T47D (cell line): ENCODE results near the gene NOM1.

ENCODE experiments used
- DNase-seq, 2 experiments: peaks; one replicate each; pipeline versions ENCODE4 v3.0.0 to v3.0.0-alpha.2; 2011 to 2012; ENCODE audit warnings: low read depth in 1 of 2, low spot score in 1 of 2
- JUND ChIP-seq: IDR thresholded peaks from 2 replicates; pipeline ENCODE4 v1.6.1; 2012; ENCODE audit warnings: low read depth
- in situ Hi-C: cut with HindIII; loops from 2 replicates; pipeline ENCODE4 v1.10.0; 2016; ENCODE audit warnings: low sequenced_read_pairs, low pct_unique_long_range_greater_than_20kb

The NOM1 gene

DNA sequence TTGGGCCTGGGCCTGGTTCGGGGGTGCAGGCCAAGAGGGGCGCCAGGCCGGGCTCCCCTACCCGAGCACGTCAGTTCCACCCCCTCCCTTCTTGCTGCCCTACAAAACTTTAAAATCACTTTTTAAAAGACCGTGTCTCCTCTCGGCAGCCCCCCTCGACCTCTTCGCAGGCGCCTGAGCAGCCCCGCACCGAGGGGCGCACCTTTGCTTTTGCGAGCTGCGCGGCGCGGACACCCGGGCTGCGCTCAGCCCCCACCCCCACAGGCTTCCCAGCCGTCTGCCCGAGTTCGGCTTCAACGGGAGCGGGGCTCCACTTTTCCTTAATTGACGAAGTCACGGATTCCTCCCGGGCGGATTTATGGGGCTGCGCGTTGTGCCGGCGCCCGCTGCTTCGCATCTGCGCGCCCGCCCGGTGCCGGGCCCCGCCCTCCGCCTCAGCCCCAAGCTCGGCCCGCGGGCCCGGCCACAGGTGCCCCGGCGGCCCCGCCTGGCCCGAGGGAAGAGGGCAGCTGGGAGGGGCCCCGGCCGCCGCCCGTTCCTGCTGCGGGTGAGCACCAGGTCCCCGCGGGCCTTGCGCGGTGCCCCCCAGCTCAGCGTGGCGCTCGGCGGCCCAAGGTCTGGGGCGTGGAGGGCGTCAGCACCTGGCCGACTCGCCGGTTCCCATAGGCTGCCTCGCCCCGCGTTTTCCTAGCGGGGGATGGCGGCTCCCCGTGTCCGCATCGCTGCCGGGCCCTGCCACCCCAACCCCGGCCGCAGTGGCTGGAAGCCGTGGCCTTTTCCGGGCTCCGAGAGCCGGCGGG is 71.8 kb downstream of the NOM1 start:
- TF ChIP-seq JUND = no peak
- in situ Hi-C loops = no loop called here
- DNase-seq = no peak

- in situ Hi-C loops = no loop called here
- DNase-seq = no peak
- no peak for TF ChIP-seq JUND
Measured at GRCh38 chr7:157021871-157022680, 72.6 kb downstream of the NOM1 start.
